CD4-positive, alpha-beta T cell treated with Interleukin-4 for 4 hours (primary cell): ENCODE results near the gene MAP2K7.
"Not testable (repeated sequence)": the region's sequence is repeated elsewhere in the genome, so short reads cannot be mapped to it uniquely, and the experiment has no call there.

ENCODE experiments used
- DNase-seq: peaks from one replicate; pipeline ENCODE4 v3.0.0-alpha.2; 2020

The MAP2K7 gene

DNA sequence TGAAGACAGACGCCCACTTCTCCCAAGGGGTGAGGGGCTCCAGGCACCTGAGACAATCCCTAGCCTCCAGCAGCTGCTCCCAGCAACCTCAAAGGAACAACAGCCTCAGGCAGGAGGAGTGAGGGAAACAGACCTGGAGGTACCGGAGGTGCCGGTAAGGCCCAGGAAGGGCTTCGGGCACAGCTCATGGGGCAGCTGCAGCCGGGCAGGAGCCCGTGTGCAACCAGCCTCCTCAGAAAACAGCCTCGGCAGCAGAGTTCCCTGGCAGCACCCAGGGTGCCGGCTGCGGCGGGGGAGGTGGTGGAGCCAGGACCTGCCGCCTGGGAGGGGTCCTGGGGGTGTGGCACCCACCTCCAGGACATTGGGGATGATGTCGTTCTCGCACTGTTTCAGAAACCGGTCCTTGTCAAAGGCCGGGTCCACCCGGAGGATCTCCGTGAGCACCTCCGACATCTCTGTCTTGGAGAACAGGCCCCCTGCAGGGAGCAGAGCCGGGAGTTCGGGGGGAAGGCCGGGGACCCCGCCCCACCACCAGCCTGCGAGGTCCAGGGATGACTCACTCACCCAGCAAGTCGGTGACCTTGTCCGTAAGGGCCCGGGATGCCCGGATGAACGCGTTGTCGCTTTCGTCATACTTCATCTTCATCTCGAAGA is 28.7 kb downstream of the MAP2K7 start:
- no peak for DNase-seq

- DNase-seq: no peak
These were observed 29.2 kb downstream of the MAP2K7 start for GRCh38 chr19:7932930-7933300.

DNA sequence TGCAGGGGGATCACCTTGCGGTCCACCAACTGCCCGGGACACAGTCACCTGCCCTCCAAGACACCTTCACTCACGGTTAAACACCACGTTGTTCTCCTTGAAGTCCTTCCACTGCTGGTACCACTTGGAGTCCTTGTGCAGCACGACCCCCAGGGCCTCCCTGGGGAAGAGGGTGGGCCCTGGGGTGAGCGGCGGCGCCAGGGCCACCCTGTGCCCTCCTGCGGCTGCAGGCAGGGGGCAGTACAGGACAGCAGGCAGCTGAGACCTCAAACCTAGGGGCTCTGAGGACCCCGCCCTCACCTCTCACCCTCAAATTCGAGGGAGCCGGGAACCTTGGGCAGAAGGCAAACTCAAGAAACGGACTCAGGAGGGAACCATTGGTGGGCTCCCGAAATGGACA is 29.7 kb downstream of the MAP2K7 start:
- no peak for DNase-seq

DNA sequence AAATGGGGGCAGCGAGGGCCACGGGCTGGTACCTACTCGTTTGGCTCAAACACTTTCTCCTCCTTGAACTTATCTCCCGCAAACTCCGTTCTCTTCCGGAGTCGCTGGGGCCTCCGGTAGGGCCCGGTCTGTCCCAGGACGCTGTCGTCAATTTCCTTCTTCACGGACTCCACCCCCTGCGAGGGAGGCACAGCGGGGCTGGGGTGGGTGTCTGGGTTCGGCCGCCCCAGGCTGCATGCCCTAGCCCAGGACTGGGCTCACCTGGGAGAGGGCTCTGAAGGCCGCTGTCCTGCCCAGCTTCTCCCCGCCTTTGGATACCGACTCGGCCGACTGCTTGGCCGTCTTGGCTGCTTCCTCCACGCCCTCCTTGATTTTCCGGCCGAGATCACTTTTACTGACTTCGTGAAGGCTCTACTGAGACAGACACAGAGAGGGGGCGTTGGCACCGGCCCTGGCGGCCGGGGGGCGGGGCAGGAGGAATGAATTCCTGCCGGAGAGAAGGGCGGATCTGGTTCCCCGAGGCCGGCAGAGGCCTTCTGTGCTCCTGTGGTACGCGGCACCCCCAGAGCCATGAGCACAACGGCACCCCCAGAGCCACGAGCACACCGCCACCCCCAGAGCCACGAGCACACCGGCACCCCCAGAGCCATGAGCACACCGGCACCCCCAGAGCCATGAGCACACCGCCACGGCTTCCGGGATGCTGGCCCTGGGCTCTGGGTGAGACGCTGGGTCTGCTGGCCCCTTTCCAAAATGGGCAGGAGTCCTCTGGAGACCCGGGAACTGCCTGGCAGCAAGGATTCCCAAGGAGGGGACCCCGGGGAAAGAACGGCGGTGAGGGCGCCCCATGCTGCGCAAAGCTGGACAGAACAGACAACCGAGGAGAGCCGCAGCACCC is 30.4 kb downstream of the MAP2K7 start:
- DNase-seq: no peak

GRCh38 chr19:7934766-7935165 is 31.1 kb downstream of the MAP2K7 start:
- DNase-seq: no peak

DNA sequence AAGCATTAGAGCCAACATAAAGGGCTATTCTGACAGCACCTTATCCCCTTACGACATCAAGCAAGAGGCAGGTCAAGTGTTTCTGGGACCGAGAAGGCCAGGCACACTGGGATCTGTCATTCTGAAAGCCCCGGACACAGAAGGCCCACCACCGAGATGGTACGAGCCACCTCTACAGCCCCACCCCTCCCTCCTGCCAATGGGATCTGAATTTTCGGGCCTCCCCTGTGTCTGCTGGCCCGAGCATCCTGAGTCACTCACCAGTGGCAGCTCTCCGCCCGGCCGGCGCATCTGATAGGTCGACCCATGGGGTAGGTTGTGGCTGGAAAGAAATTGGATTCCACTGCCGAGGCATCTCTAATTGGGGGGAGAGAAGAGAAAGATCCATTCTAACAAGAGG is 37.2 kb downstream of the MAP2K7 start:
- no peak for DNase-seq

- no peak for DNase-seq
These were observed 38.4 kb downstream of the MAP2K7 start for GRCh38 chr19:7941895-7942596.

DNA sequence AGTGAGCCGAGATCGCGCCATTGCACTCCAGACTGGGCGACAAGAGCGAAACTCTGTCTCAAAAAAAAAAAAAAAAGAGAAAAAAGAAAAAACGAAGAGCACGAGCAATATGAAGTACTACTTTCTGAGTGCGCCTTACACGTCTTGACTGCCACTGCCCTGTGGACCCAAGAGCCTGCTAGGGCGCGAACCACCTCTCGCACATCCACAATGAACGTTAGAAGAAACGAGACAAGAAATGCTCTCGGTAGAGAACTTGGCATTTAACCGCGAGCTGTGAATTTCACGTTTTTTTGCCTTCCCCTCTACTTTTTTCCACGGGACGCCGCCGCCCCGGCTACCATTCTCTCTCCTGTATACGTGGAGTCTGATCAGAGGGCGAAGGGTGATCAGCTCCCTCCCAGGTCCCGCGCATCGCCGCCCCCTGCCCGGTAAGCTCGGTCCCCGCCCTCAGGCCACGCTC is 39.3 kb downstream of the MAP2K7 start:
- DNase-seq: no peak

DNA sequence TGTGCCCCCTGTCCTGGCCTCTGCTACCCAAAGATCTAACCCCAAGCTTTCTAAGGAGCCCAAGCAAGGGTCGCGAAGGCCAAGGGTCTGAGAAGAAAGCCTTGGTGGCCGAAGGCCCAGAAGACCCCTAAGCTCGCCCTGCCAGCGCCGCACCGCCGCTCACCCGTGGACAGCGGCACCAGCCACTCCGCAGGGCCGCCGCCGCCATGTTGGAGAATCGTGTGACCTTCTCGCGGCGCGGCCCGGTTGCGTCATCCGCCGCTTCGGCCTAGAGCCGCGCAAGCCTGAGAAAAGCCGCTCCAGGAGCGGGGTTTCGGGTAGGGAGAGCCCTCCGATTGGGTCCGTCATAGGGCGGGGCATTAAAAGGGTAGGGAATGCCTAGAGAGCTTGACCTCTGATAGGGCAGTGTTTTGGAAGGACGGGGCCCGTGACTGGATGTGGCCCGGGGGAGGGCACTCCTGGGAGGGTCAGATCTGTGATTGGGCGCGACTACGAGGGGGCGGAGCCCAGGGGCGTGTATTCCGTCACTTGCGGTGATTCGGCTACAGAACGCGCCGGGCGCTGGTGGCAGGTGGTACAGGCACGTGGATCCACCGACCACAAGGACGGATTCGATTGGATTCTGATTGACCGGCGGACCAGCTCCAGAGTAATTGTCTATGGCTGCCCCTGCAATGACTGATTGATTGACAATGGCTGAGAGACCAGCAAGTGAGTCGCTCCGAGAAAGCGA is 39.9 kb downstream of the MAP2K7 start, which contains the start of gene TIMM44:
TSS of gene TIMM44 (minus strand) at position 223 of the 733 bp plus-strand sequence. CDS start at position 208, 15 bp downstream.
- peak; percentile 99 for DNase-seq

DNA sequence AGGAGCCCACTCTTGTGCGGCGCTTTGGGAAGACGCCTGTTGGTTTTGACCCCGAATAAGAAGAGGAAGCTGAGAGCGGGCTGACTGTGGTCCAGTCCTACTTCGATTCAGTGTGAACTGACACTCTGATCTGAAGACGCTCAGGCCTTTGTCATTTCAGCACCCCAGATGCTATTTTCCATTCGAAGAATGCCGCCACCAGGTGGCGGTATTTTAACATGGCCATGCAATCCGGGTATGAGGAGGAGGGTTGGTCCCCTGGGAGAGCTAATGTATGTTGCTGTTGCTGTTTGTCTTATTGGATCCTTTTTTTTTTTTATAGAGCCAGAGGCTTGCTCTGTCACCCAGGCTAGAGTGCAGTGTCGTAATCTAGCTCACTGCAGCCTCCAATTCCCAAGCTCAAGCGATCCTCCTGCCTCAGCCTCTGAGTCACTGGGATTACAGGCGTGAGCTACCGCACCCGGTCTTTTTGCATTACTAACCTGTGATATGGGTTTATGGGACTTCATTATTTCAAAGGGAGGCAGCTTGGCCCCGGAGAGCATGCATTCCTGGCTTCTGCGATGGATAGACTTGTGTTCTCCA is 40.6 kb downstream of the MAP2K7 start:
- peak; percentile 81 for DNase-seq

DNA sequence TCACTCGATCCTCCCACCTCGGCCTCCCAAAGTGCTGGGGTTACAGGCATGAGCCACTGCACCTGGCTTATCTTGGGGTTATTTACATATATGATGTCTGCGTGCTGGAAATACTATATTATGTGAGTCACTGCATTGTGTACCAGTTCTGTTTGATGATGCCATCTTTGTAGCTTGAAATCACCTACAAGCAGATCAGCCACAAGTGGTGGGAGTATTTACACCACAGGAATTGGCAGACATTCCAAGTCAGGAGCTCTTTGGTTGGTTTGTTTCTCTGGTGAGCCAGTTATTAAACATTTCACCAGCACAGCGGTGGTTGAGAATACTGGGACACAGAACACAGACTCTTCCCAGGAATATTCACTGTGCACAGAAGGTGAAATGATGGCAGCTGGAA is 44.3 kb downstream of the MAP2K7 start:
- no peak for DNase-seq

GRCh38 chr19:7953060-7953459 is 49.4 kb downstream of the MAP2K7 start:
- DNase-seq: no peak

DNA sequence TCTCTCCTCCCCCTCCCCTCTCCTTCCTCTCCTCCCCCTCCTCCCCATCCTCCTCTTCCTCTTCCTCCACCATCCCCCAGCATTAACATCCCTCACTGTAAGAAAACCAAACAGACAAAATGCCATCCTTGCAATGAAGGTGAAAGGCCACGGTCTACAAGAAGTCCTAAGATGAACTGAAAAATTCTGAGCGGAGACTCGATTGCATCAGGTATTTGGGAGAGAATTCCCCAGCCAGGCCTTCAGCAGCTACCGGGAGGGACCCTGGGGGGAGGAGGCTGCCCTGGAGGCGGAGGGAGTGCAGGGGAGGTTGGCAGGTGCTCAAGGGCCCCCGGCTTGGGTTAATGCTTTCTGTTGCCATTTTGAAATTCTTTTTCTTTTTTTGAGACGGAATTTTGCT is 49.9 kb downstream of the MAP2K7 start:
- DNase-seq: no peak

GRCh38 chr19:7955696-7956095 is 52.0 kb downstream of the MAP2K7 start:
- no peak for DNase-seq

DNA sequence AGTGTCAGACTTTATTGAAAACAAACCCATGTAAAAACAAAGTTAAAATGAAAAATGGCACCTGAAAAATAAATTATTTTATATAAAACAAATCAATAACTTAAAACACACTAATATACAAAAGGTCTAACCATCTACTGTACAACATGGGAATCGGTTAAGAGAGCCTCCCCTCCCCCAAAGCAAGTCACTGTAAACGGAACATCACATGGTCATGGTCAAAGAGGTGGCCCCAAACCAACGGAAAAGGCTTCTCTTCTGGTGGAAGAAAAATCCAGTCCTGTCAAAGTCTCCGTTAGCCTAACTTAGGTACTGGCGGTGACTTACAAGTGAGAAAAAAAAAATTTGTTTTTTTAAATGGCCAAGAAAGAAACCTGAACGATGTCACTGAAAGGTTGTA is 55.5 kb downstream of the MAP2K7 start:
- DNase-seq: no peak

DNA sequence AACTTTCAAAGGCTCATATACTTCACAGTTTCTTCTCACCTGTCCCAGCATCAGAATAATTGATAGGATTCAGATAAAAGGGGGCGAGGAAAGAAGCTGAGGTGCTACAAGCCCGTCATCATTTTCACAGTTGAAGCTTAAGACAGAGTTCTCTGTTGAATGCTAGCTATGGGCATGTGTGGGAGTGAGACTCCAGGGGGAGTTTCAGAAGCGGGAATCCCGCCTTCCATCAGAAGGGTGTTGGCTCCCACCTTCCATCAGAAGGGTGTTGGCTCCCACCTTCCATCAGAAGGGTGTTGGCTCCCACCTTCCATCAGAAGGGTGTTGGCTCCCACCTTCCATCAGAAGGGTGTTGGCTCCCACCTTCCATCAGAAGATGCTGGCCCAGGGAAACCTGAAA is 57.4 kb downstream of the MAP2K7 start:
- not testable (repeated sequence) for DNase-seq

DNA sequence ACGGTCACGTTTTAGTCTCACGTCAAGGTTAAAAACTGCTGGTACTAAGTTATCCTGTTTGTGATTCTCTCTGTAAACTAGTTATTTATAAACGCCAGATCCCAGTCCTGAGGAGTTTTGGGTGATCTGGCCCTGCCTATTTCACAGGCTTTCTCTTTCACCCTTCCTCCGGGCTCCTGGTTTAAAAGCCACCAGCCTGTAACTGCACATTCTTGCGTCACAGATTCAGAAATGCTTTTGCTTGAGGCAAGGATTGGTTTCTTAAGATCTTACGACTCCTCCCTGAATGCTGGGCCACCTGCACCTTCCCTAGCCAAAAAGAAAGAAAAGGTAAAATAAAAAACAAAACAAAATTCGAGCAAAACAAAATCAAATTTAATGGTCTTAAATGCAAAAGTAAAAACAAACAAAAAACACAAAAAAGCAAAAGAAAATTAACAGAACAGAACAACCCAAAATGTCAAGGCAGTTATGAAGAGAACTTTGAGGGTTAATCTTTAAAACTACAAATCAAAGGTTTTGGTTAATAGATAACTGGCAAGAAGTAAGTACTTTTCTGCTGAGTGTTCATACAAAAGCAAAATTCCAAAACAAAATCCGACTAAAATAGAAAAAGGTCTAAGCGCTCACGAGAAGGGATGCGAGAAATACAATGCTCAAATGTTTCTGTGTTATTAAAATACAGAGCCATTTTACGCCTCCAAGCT is 58.4 kb downstream of the MAP2K7 start:
- no peak for DNase-seq

GRCh38 chr19:7962644-7963268 is 59.1 kb downstream of the MAP2K7 start:
- DNase-seq: no peak

DNA sequence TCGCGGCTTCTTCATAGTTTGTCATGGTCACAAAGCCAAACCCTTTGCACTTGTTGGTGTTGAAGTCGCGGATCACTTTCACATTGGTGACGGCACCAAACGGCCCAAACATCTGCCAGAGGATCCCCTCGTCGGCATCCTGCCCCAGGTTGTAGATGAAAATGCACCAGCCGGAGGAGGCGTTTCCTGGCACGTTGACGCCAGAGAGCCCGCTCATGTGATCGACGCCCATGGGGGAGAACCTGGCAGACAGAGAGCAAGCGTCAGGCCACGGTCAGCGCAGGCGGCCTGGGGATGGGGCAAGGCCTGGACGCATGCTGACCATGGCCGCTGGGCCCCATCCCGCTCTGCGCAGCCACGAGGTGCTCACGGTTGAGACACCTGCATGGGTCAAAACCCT is 59.9 kb downstream of the MAP2K7 start:
- DNase-seq: no peak
